HG03571 (cell line): ENCODE data around the gene PTPN12.
"Not testable (repeated sequence)": the region's sequence is repeated elsewhere in the genome, so short reads cannot be mapped to it uniquely, and the experiment has no call there.

ENCODE experiments used
- ATAC-seq: cut with Tn5 transposase; IDR thresholded peaks from one replicate; pipeline ENCODE4 v1.9.1; 2021; ENCODE audit not compliant: unreplicated experiment

Gene PTPN12

DNA sequence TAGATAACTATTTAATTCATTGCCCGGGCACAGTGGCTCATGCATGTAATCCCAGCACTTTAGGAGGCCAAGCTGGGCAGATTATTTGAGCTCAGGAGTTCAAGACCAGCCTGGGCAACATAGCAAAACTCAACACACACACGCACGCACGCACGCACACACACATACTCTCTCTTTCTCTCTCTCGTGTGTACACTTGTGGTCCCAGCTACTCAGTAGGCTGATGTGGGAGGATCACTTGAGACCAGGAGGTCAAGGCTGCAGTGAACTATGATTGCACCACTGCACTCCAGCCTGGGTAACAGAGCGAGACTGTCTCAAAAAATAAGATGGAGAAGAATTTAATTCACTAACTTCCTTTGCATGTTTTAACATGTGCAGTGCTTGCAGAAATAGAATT is 38.1 kb downstream of the PTPN12 start:
- ATAC-seq, result no peak

DNA sequence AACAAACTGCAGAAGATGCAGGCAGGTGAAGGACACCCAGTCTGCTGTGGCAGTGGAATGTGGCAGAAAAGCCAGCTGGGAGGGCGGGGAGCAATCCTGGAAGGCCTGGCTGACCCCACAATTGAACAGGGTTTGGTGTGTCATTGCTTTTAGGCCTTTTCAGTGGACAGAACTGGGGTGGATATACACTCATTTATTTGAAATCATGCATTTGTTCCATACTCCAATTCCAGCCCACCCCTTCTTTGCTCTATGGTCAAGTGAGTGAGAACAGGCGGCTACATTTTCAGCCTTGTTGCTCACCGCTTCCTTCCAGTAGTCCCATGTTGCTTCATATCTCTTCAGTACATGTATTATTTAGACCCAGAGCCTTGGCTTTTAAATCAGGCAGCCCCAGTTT is 39.8 kb downstream of the PTPN12 start:
- no peak for ATAC-seq

DNA sequence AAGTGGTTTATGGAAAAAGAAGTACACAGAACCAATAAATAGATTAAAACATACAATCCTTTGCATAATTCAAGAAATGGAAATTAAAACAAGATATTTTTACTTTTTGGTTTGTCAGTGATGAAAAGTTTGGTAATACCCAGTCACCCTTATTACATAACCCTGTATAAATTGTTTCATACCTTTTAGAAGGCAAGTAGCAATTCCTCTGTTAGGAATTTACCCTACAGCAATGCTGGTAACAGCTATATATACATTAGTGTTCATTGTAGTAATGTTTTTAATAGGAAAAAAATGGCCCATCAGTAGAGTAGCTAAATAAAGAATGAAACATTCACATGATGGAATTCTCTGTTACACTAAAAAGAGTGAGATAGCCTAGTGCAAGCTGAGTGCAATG is 42.7 kb downstream of the PTPN12 start:
- ATAC-seq, result no peak

DNA sequence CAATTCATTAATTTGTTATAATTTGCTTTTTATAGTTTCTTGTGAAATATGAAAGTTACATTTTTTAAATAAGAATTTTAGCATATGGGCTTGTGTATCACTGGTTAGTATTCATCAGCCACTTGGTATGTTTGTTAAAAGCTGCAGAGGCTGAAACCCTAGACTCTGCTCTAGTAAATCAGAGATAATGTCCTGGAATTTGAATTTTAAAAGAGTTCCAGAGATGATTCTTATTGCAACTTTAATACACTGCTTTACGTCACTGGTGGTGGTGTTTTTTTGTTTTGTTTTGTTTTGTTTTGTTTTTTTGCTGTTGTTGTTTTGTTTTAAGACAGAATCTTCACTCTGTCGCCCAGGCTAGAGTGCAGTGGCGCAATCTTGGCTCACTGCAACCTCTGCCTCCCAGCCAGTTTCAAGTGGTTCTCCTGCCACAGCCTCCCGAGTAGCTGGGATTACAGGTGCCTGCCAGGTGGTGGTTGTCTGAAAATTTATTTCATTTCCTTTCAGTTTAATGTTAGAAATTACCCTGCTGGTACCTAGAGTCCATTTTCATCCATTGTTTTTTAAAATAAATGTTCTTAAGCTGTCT is 43.8 kb downstream of the PTPN12 start:
- no peak for ATAC-seq

DNA sequence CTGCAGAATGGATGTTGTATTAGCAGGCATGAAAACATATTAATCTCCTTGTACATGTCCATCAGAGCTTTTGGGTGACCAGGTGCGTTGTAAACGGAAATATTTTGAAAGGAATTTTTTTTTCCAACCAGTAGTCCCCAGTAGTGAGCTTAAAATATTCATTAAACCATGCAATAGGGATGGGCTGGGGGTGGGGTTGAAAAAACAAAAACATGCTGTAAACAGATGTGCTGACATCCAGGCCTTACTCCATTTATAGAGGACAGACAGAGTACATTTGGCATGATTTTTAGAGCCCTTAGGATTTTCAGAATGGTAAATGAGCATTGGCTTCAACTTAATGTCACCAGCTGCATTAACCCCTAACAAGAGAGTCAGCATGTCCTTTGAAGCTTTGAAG is 50.2 kb downstream of the PTPN12 start:
- ATAC-seq, result no peak

DNA sequence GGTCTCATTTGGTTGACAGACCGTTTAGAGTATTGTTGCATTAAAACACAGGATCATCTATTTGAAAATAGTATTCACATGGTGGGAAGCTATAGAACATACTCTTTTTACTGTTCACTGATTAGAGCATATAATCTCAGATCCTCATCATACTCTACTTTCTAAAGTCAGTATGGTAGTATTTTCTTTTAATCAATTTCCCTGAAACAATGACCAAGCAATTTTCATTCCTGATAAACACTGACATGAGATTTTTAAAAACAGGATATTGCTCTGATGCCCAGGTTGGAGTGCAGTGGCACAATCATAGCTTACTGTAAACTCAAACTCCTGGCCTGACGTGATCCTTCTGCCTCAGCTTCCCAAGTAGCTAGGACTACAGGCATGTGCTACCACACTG is 63.9 kb downstream of the PTPN12 start:
- no peak for ATAC-seq

DNA sequence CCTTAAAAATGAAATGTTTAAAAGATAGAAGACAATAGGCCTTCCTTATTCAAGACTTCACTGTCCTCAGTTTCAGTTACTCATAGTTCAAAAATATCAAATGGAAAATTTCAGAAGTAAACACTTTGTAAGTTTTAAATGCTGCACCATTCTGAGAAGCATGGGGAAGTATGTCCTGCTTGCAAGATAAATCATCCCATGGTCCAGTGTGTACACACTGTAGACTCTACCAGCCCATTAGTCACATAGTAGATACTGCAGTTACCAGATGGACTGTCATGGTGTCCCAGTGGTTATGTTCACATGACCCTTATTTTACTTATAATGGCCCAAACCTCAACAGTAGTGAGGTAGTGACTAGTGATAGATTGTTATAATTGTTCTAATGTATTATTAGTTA is 69.5 kb downstream of the PTPN12 start:
- ATAC-seq, result no peak

DNA sequence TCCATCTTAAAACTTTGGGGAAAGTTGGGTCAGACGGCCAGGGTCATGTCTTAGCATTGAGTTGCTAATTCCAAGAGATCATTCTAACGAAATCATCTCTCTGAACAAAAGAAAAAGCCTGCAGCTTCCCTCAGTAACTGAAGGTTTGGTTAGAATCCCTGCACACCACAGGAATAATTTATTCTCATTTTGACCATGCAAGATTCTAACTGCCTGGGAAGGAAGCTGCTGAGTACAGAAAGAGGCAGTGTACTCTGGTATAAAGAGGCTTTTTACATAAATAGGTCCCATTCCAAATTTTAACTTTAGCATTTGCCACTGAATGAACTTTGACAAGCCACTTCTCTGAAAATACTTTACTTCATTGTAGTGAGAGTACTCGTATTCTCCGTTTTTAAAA is 82.2 kb downstream of the PTPN12 start:
- no peak for ATAC-seq

DNA sequence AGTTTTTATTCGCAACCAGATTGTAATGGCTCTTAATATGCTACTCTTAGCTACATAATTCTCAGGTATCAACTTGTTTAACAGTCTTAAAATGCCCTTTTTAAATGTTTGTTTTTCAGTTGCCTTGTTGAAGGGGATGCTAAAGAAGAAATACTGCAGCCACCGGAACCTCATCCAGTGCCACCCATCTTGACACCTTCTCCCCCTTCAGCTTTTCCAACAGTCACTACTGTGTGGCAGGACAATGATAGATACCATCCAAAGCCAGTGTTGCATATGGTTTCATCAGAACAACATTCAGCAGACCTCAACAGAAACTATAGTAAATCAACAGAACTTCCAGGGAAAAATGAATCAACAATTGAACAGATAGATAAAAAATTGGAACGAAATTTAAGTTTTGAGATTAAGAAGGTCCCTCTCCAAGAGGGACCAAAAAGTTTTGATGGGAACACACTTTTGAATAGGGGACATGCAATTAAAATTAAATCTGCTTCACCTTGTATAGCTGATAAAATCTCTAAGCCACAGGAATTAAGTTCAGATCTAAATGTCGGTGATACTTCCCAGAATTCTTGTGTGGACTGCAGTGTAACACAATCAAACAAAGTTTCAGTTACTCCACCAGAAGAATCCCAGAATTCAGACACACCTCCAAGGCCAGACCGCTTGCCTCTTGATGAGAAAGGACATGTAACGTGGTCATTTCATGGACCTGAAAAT is 89.7 kb downstream of the PTPN12 start:
- no peak for ATAC-seq

DNA sequence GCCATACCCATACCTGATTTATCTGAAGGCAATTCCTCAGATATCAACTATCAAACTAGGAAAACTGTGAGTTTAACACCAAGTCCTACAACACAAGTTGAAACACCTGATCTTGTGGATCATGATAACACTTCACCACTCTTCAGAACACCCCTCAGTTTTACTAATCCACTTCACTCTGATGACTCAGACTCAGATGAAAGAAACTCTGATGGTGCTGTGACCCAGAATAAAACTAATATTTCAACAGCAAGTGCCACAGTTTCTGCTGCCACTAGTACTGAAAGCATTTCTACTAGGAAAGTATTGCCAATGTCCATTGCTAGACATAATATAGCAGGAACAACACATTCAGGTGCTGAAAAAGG is 90.2 kb downstream of the PTPN12 start:
- no peak for ATAC-seq

DNA sequence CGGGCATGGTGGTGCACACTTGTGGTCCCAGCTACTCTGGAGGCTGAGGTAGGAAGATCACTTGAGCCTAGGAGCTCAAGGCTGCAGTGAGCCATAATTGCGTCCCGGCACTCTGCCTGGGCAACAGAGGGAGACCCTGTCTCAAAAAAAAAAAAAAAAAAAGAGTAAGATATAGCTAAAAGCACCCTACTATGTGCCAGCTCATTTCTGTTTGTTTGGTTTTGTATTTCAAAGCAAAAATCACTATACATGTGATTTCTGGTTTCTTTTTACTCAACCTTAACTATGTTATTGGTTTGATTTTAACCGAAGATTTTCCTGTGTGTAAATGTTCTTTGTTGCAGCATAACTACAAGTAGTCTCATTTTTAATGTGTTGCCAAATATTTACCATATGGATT is 92.7 kb downstream of the PTPN12 start:
- ATAC-seq, result no peak

DNA sequence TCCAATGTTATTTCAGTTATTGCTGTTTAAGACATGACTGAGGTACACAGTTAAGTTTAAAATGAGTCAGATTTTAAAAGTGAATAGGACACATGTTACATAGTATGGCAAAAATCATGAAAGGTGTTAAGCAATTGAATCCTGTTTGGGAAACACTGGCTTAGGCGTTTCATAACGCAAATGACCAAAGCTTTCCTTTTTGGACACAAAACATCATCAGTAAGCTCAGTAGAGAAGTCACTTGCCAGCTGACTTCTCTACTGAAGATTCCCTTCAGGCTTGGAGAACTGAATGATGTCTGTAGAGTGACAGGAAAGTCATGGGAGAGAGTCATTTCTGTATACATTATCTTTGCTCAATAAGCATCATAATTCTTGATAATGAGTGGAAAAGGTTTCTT is 94.7 kb downstream of the PTPN12 start:
- no peak for ATAC-seq

DNA sequence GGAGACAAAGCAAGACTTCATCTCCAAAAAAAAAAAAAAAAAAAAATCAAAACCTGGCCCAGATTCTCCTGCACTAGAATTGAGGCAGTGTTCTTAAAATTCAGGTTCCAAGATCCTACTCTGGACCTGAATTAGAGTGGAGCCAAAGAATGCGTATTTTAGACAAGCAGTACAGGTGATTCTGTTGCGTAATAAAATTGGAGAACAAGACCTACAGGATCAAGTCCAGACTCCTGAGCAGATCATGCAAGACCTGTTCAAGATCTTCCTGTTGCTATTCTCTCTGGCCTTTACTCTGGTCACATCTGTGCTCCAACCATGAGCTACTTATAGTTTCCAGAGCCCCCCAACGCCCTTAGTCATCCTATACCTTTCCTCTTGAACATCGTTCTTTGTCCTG is 107.7 kb downstream of the PTPN12 start:
- ATAC-seq, result no peak

DNA sequence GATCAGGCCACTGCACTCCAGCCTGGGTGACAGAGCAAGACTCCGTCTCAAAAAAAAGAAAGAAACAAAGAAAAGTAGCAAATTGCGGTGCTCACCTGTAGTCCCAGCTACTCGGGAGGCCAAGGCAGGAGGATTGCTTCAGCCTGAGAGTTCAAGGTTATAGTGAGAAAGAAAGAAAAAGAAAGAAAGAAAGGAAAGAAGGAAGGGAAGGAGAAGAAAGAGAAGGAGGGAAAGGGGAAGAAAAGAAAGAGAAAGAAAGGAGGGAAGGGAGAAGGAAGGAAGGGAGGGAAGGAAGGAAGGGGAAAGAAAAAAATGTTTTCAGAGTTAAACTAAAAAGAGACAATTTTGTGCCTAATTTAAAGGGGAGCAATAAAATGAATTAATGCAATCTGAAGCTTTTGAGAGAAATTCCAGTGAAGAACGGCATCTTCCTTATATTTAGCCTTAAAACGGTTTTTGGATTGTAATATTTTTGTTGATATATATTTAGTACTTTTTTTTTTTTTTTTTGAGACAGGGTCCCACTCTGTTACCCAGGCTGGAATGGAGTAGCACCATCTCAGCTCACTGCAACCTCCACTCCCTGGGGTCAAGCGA is 111.7 kb downstream of the PTPN12 start:
- ATAC-seq, result no peak

DNA sequence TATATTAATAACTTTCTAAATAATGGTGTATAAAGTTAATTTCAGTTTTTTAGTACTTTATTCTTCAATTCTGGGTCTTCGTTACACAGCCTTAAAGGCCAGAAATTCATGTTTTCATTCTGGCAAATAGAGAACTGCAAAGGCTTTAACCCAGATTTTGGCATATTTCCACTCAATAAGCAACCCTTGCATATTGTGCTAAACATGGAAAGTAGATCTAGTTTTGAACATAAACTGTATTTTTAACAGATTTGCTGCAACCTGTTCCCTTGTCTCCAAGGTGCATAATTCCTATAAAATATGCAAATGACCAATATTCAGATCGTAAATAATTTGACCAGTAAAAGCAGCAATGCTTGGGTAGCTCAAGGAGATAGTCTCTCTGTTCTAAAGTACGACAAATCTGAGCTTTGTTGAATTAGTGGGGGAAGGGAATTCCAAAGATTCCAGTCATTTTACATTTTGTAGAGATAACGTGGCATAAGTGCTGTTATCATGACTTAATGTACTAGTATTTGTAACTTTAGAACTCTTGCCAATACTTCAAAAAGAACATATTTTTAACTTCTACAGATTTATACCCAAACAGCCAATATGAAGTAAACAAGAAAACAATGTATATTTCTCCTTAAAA is 112.7 kb downstream of the PTPN12 start:
- no peak for ATAC-seq

DNA sequence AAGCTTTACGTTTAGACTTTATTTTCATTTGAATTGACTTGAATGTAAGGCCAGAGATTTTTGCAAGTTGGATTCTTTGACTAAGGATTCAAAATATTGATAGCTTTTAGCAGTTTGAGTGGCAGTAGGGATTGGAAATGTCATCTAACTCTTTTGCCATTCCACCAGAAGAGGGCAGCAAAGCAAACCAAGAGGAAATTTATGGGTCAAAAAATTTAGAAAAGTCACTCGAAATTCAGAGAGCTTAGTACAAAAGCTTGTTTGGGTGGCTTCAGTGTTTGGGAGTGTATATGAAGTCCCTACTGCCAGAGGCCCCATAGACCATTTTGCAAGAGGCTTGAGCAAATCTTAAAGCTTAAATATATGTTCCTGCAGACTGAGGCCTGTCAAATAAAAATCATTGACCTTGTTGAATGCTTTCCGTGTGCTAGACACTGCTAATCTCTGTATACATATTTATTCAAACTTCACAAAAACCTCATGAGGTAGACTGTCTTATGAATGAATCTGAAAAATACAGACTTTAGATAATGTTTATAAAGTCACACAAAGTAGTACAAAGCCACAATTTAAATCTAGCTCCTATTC is 114.6 kb downstream of the PTPN12 start:
- no peak for ATAC-seq

DNA sequence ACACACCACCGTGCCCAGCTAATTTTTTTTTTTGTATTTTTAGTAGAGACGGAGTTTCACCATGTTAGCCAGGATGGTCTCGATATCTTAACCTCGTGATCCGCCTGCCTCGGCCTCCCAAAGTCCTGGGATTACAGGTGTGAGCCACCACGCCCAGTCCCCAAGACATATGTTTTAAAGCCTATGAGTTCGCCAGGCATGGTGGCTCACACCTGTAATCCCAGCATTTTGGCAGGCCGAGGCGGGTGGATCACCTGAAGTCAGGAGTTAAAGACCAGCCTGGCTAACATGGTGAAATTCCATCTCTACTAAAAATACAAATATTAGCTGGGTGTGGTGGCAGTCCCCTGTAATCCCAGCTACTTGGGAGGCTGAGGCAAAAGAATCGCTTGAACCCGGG is 115.7 kb downstream of the PTPN12 start:
- not testable (repeated sequence) for ATAC-seq

DNA sequence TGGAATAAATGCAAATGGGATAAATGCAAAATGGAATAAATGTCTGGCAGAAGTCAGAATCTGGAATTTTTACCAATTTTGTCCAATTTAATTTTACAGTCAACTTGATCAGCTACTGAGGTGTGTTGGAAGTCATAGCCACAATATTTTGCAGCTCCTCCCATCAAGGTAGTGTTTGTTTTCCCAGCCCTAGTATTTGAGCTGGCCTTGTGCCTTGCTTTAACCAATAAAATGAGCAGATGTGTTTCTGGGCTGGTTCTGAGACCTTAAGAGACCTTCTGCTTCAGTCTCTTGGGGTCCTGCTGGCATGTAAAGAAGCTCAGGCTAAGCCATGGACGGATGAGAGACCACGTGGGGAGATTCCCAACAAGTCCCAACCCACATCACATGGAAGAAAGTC is 116.5 kb downstream of the PTPN12 start:
- ATAC-seq, result no peak

DNA sequence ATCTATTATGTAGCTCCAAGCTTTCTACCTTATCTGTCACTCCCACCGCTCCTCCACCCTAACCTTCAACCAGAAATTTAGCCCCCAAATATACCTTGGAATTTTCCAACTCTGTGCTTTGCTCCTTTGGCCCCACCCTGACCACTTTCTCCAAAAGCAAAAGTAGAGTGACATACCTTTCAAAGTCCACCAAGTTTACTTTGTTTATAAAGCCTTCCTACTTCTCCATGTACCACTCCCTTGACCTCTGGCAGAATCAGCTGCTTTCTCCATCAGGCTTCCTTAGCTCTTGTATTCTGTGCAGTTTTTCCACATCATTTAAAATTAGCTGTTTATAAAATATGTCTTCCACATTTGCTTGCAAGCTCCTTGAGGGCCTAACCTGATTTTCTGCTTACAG is 118.3 kb downstream of the PTPN12 start:
- no peak for ATAC-seq

DNA sequence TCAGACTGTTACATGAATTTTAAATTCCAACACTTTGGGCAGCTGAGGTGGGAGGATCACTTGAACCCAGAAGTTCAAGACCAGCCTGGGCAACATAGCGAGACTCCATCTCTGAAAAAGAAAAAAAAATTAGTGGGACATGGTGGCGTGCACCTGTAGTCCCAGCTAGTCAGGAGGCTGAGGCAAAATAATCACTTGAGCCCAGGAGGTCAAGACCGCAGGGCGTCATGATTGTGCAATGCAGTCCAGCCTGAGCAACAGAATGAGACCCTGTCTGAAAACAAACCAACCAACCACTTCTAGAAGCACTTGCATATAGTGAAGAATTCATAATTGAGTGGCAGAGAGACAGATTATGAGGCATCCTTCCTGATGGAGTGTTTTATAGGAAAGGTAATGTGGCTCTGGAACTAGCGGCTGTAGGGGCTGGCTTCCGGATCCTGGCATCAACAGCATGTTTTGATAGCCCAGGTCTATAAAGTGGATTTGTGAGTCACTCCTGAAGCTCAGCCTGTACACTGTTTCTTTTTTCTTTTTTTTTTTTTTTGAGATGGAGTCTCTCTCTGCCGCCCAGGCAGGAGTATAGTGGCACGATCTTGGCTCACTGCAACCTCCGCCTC is 118.9 kb downstream of the PTPN12 start:
- ATAC-seq, result no peak

DNA sequence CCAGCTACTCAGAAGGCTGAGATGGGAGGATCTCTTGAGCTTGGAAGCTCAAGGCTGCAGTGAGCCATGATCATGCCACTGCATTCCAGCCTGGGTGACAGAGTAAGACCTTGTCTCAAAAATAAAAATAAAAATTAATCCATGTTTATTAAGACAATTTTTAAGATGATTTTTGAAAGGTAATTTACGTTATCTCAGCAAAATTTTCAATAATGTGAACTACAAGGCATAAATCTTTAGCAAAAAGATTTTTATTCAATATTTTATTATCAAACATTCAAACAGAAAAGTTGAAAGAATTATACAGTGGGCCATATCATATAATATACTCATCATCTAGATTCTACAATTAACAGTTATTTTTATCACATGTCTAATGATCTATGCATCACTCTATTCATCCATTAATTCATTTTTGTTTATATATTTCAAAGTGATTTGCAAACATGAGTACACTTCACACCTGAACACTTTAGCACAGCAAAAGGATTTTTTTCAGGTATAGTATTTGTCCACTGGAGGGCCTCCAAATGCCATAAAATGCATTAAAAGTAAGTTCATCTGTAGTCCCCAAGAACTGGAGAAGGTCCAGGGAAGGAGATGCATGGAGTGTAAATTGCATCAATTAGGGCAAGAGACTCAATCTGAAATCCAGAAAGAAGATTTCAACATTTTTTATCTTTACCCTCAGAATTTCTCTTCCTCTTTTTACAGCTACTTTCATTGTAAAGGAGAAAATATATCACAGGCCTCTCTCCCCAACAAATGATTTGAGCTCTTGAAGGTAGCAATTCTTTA is 120.5 kb downstream of the PTPN12 start:
- no peak for ATAC-seq
